Thyroid gland (tissue), 4 donors: ENCODE data around the gene CALD1. TPM values are rescaled to one million over a fixed set of nuclear protein-coding genes. Genes with fewer than 3 reads are reported as not detected.

Experiments used
- DNase-seq, 2 donors: peaks; one replicate each; pipeline ENCODE4 v3.0.0-alpha.2; 2019
- H3K27ac ChIP-seq, 3 donors: fragments of 200-600 bp; sonication (generic); 1 replicate in 2 of 3; 2 replicates in 1 of 3; pipeline ENCODE4 v1.5.1; 2016 to 2019; ENCODE audit warnings: mild to moderate bottlenecking in 1 of 3, moderate library complexity in 1 of 3
- H3K27me3 ChIP-seq: fragments of 200-600 bp; sonication (generic); one replicate; pipeline ENCODE4 v1.5.1; 2019
- H3K36me3 ChIP-seq, 2 donors: fragments of 200-600 bp; sonication (generic); one replicate each; pipeline ENCODE4 v1.5.1; 2016 to 2019
- H3K4me1 ChIP-seq, 2 donors: fragments of 200-600 bp; sonication (generic); one replicate each; pipeline ENCODE4 v1.5.1; 2017 to 2019
- H3K4me3 ChIP-seq, 3 donors: fragments of 200-600 bp; sonication (generic); replicated peaks in 1 of 3; 1 replicate in 2 of 3; 2 replicates in 1 of 3; pipeline ENCODE4 v1.5.1; 2016; ENCODE audit warnings: mild to moderate bottlenecking in 1 of 3
- H3K9me3 ChIP-seq: fragments of 200-600 bp; sonication (generic); one replicate; pipeline ENCODE4 v1.5.1; 2017
- POLR2A ChIP-seq, 2 donors: fragments of 450-650 bp; IDR thresholded peaks; one replicate each; pipeline ENCODE4 v1.6.1; 2017; ENCODE audit warnings: antibody characterized with exemption in 2 of 2, mild to moderate bottlenecking in 2 of 2, moderate library complexity in 1 of 2
- WGBS, 2 donors: methylation state at CpG; one replicate each; pipeline ENCODE4 v1.1.5; 2017; 5-methylcytosine and 5-hydroxymethylcytosine counted together
- intact Hi-C: fragments of 100-400 bp; cut with DNase I; formaldehyde crosslinking; loops from one replicate; pipeline ENCODE4 v1.15.1; 2023
- total RNA-seq, 4 donors: library from RNA; depleted of rRNA; stranded (reverse); fragments of >200 nt; gene quantifications; one replicate each; pipeline ENCODE4 v1.2.3, GENCODE V29; 2016
- TF ChIP-seq, protein P1 (sequence below), 6 experiments: fragments of 200-600 bp in 3 of 6; fragments of 450-650 bp in 3 of 6; sonication (generic) in 3 of 6; IDR thresholded peaks; one replicate each; pipeline ENCODE4 v1.5.1; 2016 to 2019; ENCODE audit warnings: antibody characterized with exemption in 6 of 6, mild to moderate bottlenecking in 2 of 6, inconsistent platforms in 1 of 6, moderate library complexity in 1 of 6

CALD1 gene
- total RNA-seq, 4 donors from 2014 or later, result 141 to 223 (median 169) TPM

DNA sequence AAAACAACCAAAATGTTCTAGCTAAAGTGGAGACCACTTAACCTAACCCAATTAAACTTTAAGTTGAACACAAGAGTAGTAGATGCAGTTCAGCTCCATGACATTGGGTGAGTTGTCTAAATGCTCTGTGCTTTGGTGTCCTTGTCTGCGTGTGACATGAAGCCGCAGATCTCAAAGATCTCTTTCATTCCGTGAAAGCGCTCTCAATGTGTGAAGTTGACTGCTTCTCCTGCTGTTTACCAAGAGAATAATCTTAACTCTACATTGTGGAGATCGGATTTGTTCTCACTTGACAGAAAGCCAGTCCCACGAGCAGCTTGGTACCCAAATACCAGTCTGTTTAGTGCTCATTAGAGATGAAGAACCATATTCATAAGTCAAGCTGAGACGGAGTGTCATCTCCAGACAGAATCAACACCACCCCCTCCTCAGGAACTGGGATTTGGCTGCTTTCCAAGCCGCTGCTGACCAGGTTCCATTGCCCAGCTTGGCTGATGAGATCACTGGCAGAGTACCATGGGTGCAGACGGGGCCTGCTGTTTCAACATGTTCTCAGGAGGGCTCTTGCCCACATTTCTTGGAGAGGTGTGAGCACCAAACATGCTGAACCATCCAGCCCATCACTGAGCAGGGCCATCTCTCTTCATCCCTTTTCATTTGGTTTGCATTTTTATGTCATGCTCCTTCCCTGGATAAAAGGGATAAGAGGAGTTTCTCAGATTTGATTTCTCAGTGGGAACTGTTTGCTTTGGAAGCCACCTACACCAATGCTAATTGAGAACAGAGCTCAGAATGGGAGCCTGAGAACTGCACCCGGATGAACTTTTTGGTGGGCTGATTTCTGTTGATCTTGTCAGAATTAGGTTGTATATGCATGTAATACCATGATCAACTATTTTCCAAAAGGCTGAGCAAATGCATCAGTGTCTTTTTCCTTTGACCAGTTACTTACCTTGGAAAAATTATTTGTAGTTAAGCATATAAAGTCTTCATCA lies 111.1 kb downstream of the CALD1 start:
- Histone ChIP-seq H3K4me1 (peaks cover 14 to 29% of the 10 kb centered on the region in 2 donors), H3K27ac (peak overlapping the region; percentile 42 to 89 (median 79)), H3K27me3 (no peaks in the 10 kb centered on the region), H3K36me3 (no peaks in the 10 kb centered on the region), H3K4me3 (peak overlapping the region in 1 of 3 donors; percentile 38), H3K9me3 (no peaks in the 10 kb centered on the region)
- intact Hi-C loops, result no loop called here
- no peak for TF ChIP-seq POLR2A (IDR thresholded peaks at IDR 0.05)
- TF ChIP-seq, protein P1, sequence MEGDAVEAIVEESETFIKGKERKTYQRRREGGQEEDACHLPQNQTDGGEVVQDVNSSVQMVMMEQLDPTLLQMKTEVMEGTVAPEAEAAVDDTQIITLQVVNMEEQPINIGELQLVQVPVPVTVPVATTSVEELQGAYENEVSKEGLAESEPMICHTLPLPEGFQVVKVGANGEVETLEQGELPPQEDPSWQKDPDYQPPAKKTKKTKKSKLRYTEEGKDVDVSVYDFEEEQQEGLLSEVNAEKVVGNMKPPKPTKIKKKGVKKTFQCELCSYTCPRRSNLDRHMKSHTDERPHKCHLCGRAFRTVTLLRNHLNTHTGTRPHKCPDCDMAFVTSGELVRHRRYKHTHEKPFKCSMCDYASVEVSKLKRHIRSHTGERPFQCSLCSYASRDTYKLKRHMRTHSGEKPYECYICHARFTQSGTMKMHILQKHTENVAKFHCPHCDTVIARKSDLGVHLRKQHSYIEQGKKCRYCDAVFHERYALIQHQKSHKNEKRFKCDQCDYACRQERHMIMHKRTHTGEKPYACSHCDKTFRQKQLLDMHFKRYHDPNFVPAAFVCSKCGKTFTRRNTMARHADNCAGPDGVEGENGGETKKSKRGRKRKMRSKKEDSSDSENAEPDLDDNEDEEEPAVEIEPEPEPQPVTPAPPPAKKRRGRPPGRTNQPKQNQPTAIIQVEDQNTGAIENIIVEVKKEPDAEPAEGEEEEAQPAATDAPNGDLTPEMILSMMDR (IDR thresholded peaks at IDR 0.05), result no peak
- 47 to 56% methylated on average over 10 of the region's 10 CpGs for WGBS, 2 donors
- DNase-seq, result peak; percentile 42 to 50

- DNase-seq, result peak; percentile 80 to 86
- Histone ChIP-seq H3K9me3 (no peaks in the 10 kb centered on the region), H3K4me3 (peak overlapping the region in 2 of 3 donors; percentile 38 to 57), H3K36me3 (no peaks in the 10 kb centered on the region), H3K27ac (peak overlapping the region; percentile 42 to 89 (median 79)), H3K4me1 (peaks cover 14 to 22% of the 10 kb centered on the region in 2 donors), H3K27me3 (no peaks in the 10 kb centered on the region)
- 4% methylated on average over 21 to 22 of the region's 22 CpGs for WGBS, 2 donors
- intact Hi-C loops, result no loop called here
- TF ChIP-seq, protein P1 (IDR thresholded peaks at IDR 0.05), result no peak
- TF ChIP-seq POLR2A (IDR thresholded peaks at IDR 0.05), result peak in 1 of 2 donors; percentile 76
These were observed 111.8 kb downstream of the CALD1 start for GRCh38 chr7:134891262-134891695.

DNA sequence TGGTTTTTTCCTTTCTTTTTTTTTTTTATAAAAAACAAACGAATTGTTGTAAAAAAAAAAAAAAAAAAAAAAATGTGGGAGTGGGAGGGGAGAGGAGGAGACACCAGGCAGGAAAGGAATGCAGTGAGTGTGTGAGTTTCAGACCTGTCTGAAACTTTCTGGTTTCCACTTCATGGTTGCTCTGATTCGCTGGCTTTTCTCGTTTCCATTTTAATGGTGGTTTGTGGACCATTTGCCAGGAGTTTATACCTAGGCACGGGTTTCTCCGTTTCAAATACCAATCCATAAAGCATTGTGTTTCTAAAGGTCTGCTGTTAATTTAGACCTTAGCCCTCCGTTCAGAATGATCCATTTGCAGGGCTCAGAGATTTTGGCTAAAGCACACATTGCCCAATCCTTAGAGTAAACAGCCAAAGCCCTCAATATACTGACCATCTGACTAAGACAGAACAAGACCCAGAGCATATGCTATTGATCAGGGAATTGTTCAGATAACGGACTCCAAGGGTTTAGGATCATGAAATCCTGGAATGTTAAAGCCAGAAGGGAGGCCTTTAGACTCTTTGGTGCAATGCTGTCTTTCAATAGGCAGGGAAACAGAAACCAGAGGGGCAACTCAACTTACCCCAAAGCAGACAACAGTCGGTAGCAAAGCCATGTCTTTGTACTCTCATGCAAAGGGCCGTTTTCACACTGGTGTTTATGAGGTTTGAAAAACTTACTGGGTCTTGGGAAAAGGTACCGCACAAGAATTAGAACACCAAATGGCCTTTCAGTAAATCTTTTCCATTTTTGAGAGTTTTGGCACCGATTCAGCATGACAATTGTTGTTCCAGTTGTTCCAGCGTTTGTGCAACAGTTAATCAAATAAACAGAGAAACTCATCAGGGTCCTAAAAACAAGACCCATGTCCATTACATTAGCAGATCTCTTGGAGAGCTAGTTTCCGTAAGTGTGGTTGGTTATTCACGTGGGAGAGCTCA lies 112.6 kb downstream of the CALD1 start:
- Histone ChIP-seq H3K36me3 (no peaks in the 10 kb centered on the region), H3K4me3 (peak overlapping the region in 2 of 3 donors; percentile 38 to 57), H3K27me3 (no peaks in the 10 kb centered on the region), H3K9me3 (no peaks in the 10 kb centered on the region), H3K27ac (peak overlapping the region; percentile 42 to 89 (median 79)), H3K4me1 (peaks cover 14 to 17% of the 10 kb centered on the region in 2 donors)
- no peak for DNase-seq
- 29 to 31% methylated on average over 14 of the region's 14 CpGs for WGBS, 2 donors
- TF ChIP-seq, protein P1 (IDR thresholded peaks at IDR 0.05), result no peak
- TF ChIP-seq POLR2A (IDR thresholded peaks at IDR 0.05), result no peak
- intact Hi-C loops, result no loop called here

DNA sequence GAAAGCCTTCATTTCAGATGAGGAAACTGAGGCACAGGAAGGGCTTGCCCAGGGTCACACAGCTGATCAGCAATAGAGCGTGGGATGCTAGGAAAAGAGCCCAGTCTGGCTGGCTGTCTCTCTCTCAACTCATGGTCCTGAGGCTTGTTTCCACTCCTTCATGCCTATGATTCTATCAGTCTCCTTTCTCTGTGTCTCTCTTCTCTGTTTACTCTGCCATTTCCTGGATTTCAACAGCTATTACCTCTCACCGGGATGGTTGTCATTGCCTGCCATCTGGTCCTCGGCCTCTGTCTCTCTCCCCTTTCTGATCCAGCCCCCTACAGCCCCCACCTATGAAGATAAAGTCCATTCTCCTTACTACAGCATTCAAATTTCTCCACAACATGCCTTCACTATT lies 113.5 kb downstream of the CALD1 start:
- H3K4me3 ChIP-seq, result peak overlapping the region in 1 of 3 donors; percentile 38
- H3K27ac ChIP-seq, result peak overlapping the region; percentile 42 to 89 (median 79)
- no peak for TF ChIP-seq POLR2A (IDR thresholded peaks at IDR 0.05)
- TF ChIP-seq, protein P1 (IDR thresholded peaks at IDR 0.05), result no peak
- WGBS, 2 donors, result 41 to 50% methylated on average over 3 of the region's 3 CpGs
- intact Hi-C loops, result no loop called here
- H3K27me3 ChIP-seq, result no peaks in the 10 kb centered on the region
- no peaks in the 10 kb centered on the region for H3K36me3 ChIP-seq
- H3K9me3 ChIP-seq, result no peaks in the 10 kb centered on the region
- H3K4me1 ChIP-seq, result peaks cover 14 to 15% of the 10 kb centered on the region in 2 donors
- DNase-seq, result no peak
